Ishikawa (cell line): Measurements from ENCODE around the gene TENT4A.

Experiments used
- CEBPB ChIP-seq: IDR thresholded peaks from 2 replicates; pipeline ENCODE4 v1.6.1; 2012
- CREB1 ChIP-seq: IDR thresholded peaks from 2 replicates; pipeline ENCODE4 v1.6.1; 2012; ENCODE audit warnings: low read depth
- EGR1 ChIP-seq: IDR thresholded peaks from 2 replicates; pipeline ENCODE4 v1.6.1; 2012
- EP300 ChIP-seq: IDR thresholded peaks from 2 replicates; pipeline ENCODE4 v1.6.1; 2012; ENCODE audit warnings: borderline replicate concordance
- FOXM1 ChIP-seq: IDR thresholded peaks from 2 replicates; pipeline ENCODE4 v1.6.1; 2012; ENCODE audit warnings: low read depth, borderline replicate concordance
- MAX ChIP-seq: IDR thresholded peaks from 2 replicates; pipeline ENCODE4 v1.6.1; 2012
- NFIC ChIP-seq: IDR thresholded peaks from 2 replicates; pipeline ENCODE4 v1.6.1; 2012
- RAD21 ChIP-seq: IDR thresholded peaks from 2 replicates; pipeline ENCODE4 v1.6.1; 2012; ENCODE audit warnings: low read depth
- REST ChIP-seq: IDR thresholded peaks from 2 replicates; pipeline ENCODE4 v1.6.1; 2012; ENCODE audit warnings: low read depth, mild to moderate bottlenecking
- TAF1 ChIP-seq: IDR thresholded peaks from 2 replicates; pipeline ENCODE4 v1.6.1; 2012; ENCODE audit warnings: low read depth, mild to moderate bottlenecking
- TCF12 ChIP-seq: IDR thresholded peaks from 2 replicates; pipeline ENCODE4 v1.6.1; 2012; ENCODE audit warnings: low read depth
- TEAD4 ChIP-seq: IDR thresholded peaks from 2 replicates; pipeline ENCODE4 v1.6.1; 2012
- USF1 ChIP-seq: IDR thresholded peaks from 2 replicates; pipeline ENCODE4 v1.6.1; 2012
- YY1 ChIP-seq: IDR thresholded peaks from 2 replicates; pipeline ENCODE4 v1.6.1; 2012; ENCODE audit warnings: low read depth
- ZBTB7A ChIP-seq: IDR thresholded peaks from 2 replicates; pipeline ENCODE4 v1.6.1; 2012; ENCODE audit warnings: low read depth

Gene TENT4A

DNA sequence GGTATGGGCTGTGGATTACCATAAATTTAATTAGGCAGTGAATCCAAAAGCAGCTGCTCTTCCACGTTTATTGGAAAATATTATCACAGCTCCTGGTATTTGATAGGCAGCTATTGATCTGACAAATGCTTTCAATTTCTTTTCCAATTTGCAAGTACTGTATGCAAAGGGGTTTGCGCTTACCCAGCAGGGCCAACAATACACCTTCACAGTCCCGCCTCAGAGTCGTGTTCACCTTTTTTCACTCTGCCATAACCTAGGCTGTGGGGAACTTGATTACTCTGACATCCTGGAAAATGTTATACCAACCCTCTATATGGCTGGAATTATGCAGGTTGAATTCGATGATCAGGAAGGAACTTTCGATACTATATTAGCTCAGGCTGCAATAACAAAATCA is 32.3 kb upstream of the TENT4A start:
- TF ChIP-seq NFIC (no peak), YY1 (no peak), REST (no peak), TCF12 (no peak), EP300 (no peak), CEBPB (no peak), ZBTB7A (no peak), EGR1 (no peak), MAX (no peak), RAD21 (no peak), TEAD4 (no peak), USF1 (no peak), TAF1 (no peak), FOXM1 (no peak), CREB1 (no peak)

GRCh38 chr5:6681682-6682081 is 31.6 kb upstream of the TENT4A start:
- TF ChIP-seq NFIC (no peak), USF1 (no peak), CEBPB (no peak), RAD21 (no peak), CREB1 (no peak), TAF1 (no peak), TCF12 (no peak), REST (no peak), FOXM1 (no peak), YY1 (no peak), ZBTB7A (no peak), MAX (no peak), TEAD4 (no peak), EGR1 (no peak), EP300 (no peak)

GRCh38 chr5:6682239-6682638 is 31.0 kb upstream of the TENT4A start:
- TF ChIP-seq NFIC, result no peak
- no peak for TF ChIP-seq MAX
- no peak for TF ChIP-seq YY1
- TF ChIP-seq USF1, result no peak
- TF ChIP-seq TCF12, result no peak
- no peak for TF ChIP-seq FOXM1
- TF ChIP-seq EGR1, result no peak
- TF ChIP-seq ZBTB7A, result no peak
- no peak for TF ChIP-seq CEBPB
- TF ChIP-seq EP300, result no peak
- TF ChIP-seq RAD21, result no peak
- TF ChIP-seq TEAD4, result no peak
- TF ChIP-seq TAF1, result no peak
- no peak for TF ChIP-seq CREB1
- TF ChIP-seq REST, result no peak

- no peak for TF ChIP-seq NFIC
- no peak for TF ChIP-seq ZBTB7A
- no peak for TF ChIP-seq FOXM1
- TF ChIP-seq YY1, result no peak
- no peak for TF ChIP-seq USF1
- TF ChIP-seq RAD21, result no peak
- no peak for TF ChIP-seq EGR1
- no peak for TF ChIP-seq TEAD4
- no peak for TF ChIP-seq TCF12
Observed at GRCh38 chr5:6683241-6683640, 30.0 kb upstream of the TENT4A start.
